IMR-90 (cell line): ENCODE results near the gene POLR2F. TPM values are rescaled to one million over a fixed set of nuclear protein-coding genes. Genes with fewer than 3 reads are reported as not detected.

Experiments used
- ATAC-seq: fragments of 200-7000 bp; cut with Tn5 transposase; 2 replicates; pipeline ENCODE4 v1.9.1; 2020; ENCODE audit warnings: low read depth, mild to moderate bottlenecking, moderate library complexity
- BruUV-seq: library from RNA; stranded (reverse); fragments of 400-500 nt; replicated peaks from 2 replicates; lab custom pipeline; 2021; lab: Mats Ljungman, UMichigan
- CTCF ChIA-PET: fragments of 300-600 bp; formaldehyde crosslinking; extraction: SDS; loops from one replicate; lab custom pipeline; 2021; ENCODE audit warnings: antibody characterized with exemption; lab: Yijun Ruan, JAX
- POLR2A ChIA-PET: fragments of 300-600 bp; sonication (Branson Sonifier 250); formaldehyde crosslinking; loops from one replicate; lab custom pipeline; 2022; ENCODE audit warnings: antibody characterized with exemption; ENCODE audit not compliant: unreplicated experiment; lab: Charles Lee
- DNase-seq: peaks from one replicate; pipeline ENCODE4 v3.0.0; 2013
- H2AFZ ChIP-seq: replicated peaks from 2 replicates; pipeline ENCODE3; 2013; ENCODE audit warnings: low read length, mild to moderate bottlenecking; ENCODE audit not compliant: poor library complexity
- H2AK5ac ChIP-seq: 2 replicates; pipeline ENCODE4 v1.6.1; 2013; ENCODE audit warnings: low read depth, low read length, inconsistent platforms
- H2AK9ac ChIP-seq: replicated peaks from 2 replicates; pipeline ENCODE3; 2013; ENCODE audit warnings: mild to moderate bottlenecking, low read depth, low read length, moderate library complexity; ENCODE audit not compliant: poor library complexity
- H2BK120ac ChIP-seq: 2 replicates; pipeline ENCODE4 v1.6.1; 2013; ENCODE audit warnings: low read depth, low read length, inconsistent platforms
- H2BK15ac ChIP-seq: 3 replicates; pipeline ENCODE4 v1.6.1; 2013; ENCODE audit warnings: low read depth, low read length, inconsistent platforms
- H2BK20ac ChIP-seq: 2 replicates; pipeline ENCODE4 v1.6.1; 2013; ENCODE audit warnings: low read depth, mild to moderate bottlenecking, inconsistent platforms, low read length, moderate library complexity
- H2BK5ac ChIP-seq: 2 replicates; pipeline ENCODE4 v1.6.1; 2013; ENCODE audit warnings: mild to moderate bottlenecking, low read depth, low read length, inconsistent platforms; ENCODE audit not compliant: poor library complexity, severe bottlenecking
- H3K14ac ChIP-seq: replicated peaks from 2 replicates; pipeline ENCODE4 v1.6.1; 2013; ENCODE audit warnings: low read depth, low read length, inconsistent platforms
- H3K18ac ChIP-seq: 2 replicates; pipeline ENCODE4 v1.6.1; 2013; ENCODE audit warnings: low read depth, low read length, control low read depth
- H3K23ac ChIP-seq: 2 replicates; pipeline ENCODE4 v1.6.1; 2013; ENCODE audit warnings: low read depth, low read length, inconsistent platforms
- H3K27ac ChIP-seq: 2 replicates; pipeline ENCODE4 v1.5.1; 2013; ENCODE audit warnings: mild to moderate bottlenecking, control low read depth, low read length; ENCODE audit not compliant: insufficient read depth
- H3K27me3 ChIP-seq: 2 replicates; pipeline ENCODE4 v1.6.1; 2013; ENCODE audit warnings: low read length; ENCODE audit not compliant: control insufficient read depth, insufficient read depth
- H3K36me3 ChIP-seq: 2 replicates; pipeline ENCODE4 v1.6.1; 2013; ENCODE audit warnings: low read length, mixed read lengths; ENCODE audit not compliant: control insufficient read depth, insufficient read depth
- H3K4ac ChIP-seq: 2 replicates; pipeline ENCODE4 v1.6.1; 2013; ENCODE audit warnings: low read depth, low read length, inconsistent platforms
- H3K4me1 ChIP-seq: 2 replicates; pipeline ENCODE4 v1.6.1; 2013; ENCODE audit warnings: low read length, mixed read lengths; ENCODE audit not compliant: control insufficient read depth, insufficient read depth
- H3K4me2 ChIP-seq: 2 replicates; pipeline ENCODE4 v1.6.1; 2013; ENCODE audit warnings: low read depth, mild to moderate bottlenecking, control low read depth, low read length, moderate library complexity
- H3K4me3 ChIP-seq: 2 replicates; pipeline ENCODE4 v1.5.1; 2013; ENCODE audit warnings: low read depth, mild to moderate bottlenecking, control low read depth, low read length, moderate library complexity; ENCODE audit not compliant: insufficient read depth
- H3K56ac ChIP-seq: 2 replicates; pipeline ENCODE4 v1.6.1; 2013; ENCODE audit warnings: low read length, inconsistent platforms; ENCODE audit not compliant: insufficient read depth; ENCODE audit errors: extremely low read depth
- H3K79me1 ChIP-seq, 2 experiments: 2 replicates each; pipeline ENCODE4 v1.6.1; 2013; ENCODE audit warnings: low read length in 2 of 2, inconsistent platforms in 1 of 2, low read depth in 1 of 2
- H3K9ac ChIP-seq: 2 replicates; pipeline ENCODE4 v1.6.1; 2013; ENCODE audit warnings: low read depth, low read length, control low read depth
- H3K9me1 ChIP-seq: 2 replicates; pipeline ENCODE4 v1.6.1; 2013; ENCODE audit warnings: low read length, inconsistent platforms; ENCODE audit not compliant: insufficient read depth
- H3K9me3 ChIP-seq: 2 replicates; pipeline ENCODE4 v1.6.1; 2013; ENCODE audit warnings: low read length; ENCODE audit not compliant: control insufficient read depth, insufficient read depth
- H4K20me1 ChIP-seq: 2 replicates; pipeline ENCODE4 v1.6.1; 2013; ENCODE audit warnings: low read length, inconsistent platforms; ENCODE audit not compliant: insufficient read depth
- H4K5ac ChIP-seq: 2 replicates; pipeline ENCODE4 v1.6.1; 2013; ENCODE audit warnings: mild to moderate bottlenecking, low read depth, low read length, control low read depth
- H4K8ac ChIP-seq, 2 experiments: 2 replicates each; pipeline ENCODE4 v1.6.1; 2013; ENCODE audit warnings: low read depth in 2 of 2, low read length in 2 of 2, control low read depth in 1 of 2, inconsistent platforms in 1 of 2
- H4K91ac ChIP-seq: 2 replicates; pipeline ENCODE4 v1.6.1; 2013; ENCODE audit warnings: low read depth, low read length, inconsistent platforms; ENCODE audit not compliant: insufficient read depth
- MAZ ChIP-seq: IDR thresholded peaks from 2 replicates; pipeline ENCODE4 v1.6.1; 2012; ENCODE audit warnings: low read depth, mild to moderate bottlenecking, low read length, improper control_type of control experiment, moderate library complexity, borderline replicate concordance
- POLR2A ChIP-seq: IDR thresholded peaks from 2 replicates; pipeline ENCODE4 v1.6.1; 2012; ENCODE audit warnings: mild to moderate bottlenecking, low read depth, low read length
- RAD21 ChIP-seq: IDR thresholded peaks from 2 replicates; pipeline ENCODE4 v1.6.1; 2012; ENCODE audit warnings: low read length, improper control_type of control experiment
- USF2 ChIP-seq: fragments of 150-350 bp; IDR thresholded peaks from 2 replicates; pipeline ENCODE4 v1.6.1; 2017; ENCODE audit warnings: mild to moderate bottlenecking, antibody characterized with exemption, low read length, low read depth
- WGBS, 2 experiments: methylation state at CpG; one replicate each; pipeline versions ENCODE4 v1.1.5 to v1.1.7; 2013; ENCODE audit warnings: missing lambda C conversion rate in 2 of 2; ENCODE audit not compliant: insufficient read length in 1 of 2; ENCODE audit errors: extremely low coverage in 2 of 2; 5-methylcytosine and 5-hydroxymethylcytosine counted together
- dilution Hi-C: fragments of 300-500 bp; cut with HindIII; formaldehyde crosslinking; loops from one replicate; pipeline ENCODE4 v1.14.3; 2018; ENCODE audit warnings: low sequenced_read_pairs; ENCODE audit not compliant: unreplicated experiment
- in situ Hi-C: fragments of 300-500 bp; cut with MboI; formaldehyde crosslinking; loops from 3 replicates; pipeline ENCODE4 v1.14.3; 2019; ENCODE audit warnings: low sequenced_read_pairs, inconsistent platforms, mixed read lengths
- intact Hi-C: fragments of 100-400 bp; cut with micrococcal nuclease; formaldehyde crosslinking; loops from 2 replicates; pipeline ENCODE4 v1.10.0; 2022
- polyA plus RNA-seq, 3 experiments: library from polyadenylated mRNA; depleted of rRNA; stranded (reverse); fragments of >200 nt; gene quantifications; 2 replicates each; pipeline ENCODE4 v1.2.3, GENCODE V29; 2012; ENCODE audit warnings: low replicate concordance in 1 of 3
- total RNA-seq: library from RNA; depleted of rRNA; stranded (reverse); fragments of >200 nt; gene quantifications from 2 replicates; pipeline ENCODE4 v1.2.3, GENCODE V29; 2012

The POLR2F gene
- total and polyA plus RNA-seq, 2 of the 4 experiments (the other 2 are of a cell fraction), result 26.0 to 147 TPM

GRCh38 chr22:37970864-37971263, 17.4 kb downstream of the POLR2F start:
- Histone ChIP-seq H3K56ac (no peak overlapping the region), H3K18ac (no peak overlapping the region), H3K9me3 (no peaks in the 10 kb centered on the region), H3K14ac (no peak overlapping the region), H3K9ac (no peak overlapping the region), H4K91ac (no peak overlapping the region), H4K8ac (no peak overlapping the region), H3K23ac (no peak overlapping the region), H3K36me3 (peaks cover 22% of the 10 kb centered on the region), H3K4me1 (peaks cover 4% of the 10 kb centered on the region; the same call in 1 of the 2 replicates), H2BK5ac (no peak overlapping the region), H2BK20ac (no peak overlapping the region), H2AK5ac (no peak overlapping the region), H4K20me1 (peaks cover 9% of the 10 kb centered on the region), H2BK15ac (no peak overlapping the region), H3K9me1 (peaks cover 4% of the 10 kb centered on the region; the same call in 1 of the 2 replicates), H3K4me3 (no peak overlapping the region), H2BK120ac (no peak overlapping the region), H3K4me2 (no peak overlapping the region), H4K5ac (no peak overlapping the region), H2AK9ac (no peak overlapping the region), H2AFZ (no peak overlapping the region), H3K27ac (no peak overlapping the region), H3K79me1 (peaks cover 10 to 11% of the 10 kb centered on the region in 2 experiments), H3K4ac (no peak overlapping the region), H3K27me3 (no peaks in the 10 kb centered on the region)
- dilution Hi-C loops (no loop called here), in situ Hi-C loops (no loop called here), intact Hi-C loops (no loop called here)
- BruUV-seq, result no TSS peak
- no peak for ATAC-seq
- POLR2A ChIA-PET, result interaction anchor here (0.7 kb wide), 2 partner anchors 155 to 305 kb away, joined by 3 to 13 read pairs; no protein-coding TSS in a partner anchor
- WGBS, 2 experiments, result 100% methylated on average over 1 of the region's 4 CpGs; no CpG with 5 or more reads in 1 of the 2 experiments
- CTCF ChIA-PET, result no interaction called here
- TF ChIP-seq RAD21 (no peak), POLR2A (no peak), USF2 (no peak), MAZ (no peak)
- no peak for DNase-seq
